BE2C (cell line): ENCODE data around the gene P2RX2.

Experiments used
- DNase-seq: peaks from one replicate; pipeline ENCODE4 v3.0.0-alpha.2; 2020
- H3K27me3 ChIP-seq: fragments of 250-450 bp; sonication (Bioruptor Pico); 2 replicates; pipeline ENCODE4 v1.5.1; 2020; ENCODE audit warnings: mild to moderate bottlenecking
- H3K36me3 ChIP-seq: fragments of 250-450 bp; sonication (Bioruptor Pico); 2 replicates; pipeline ENCODE4 v1.5.1; 2020; ENCODE audit warnings: mild to moderate bottlenecking
- H3K4me1 ChIP-seq: fragments of 250-450 bp; sonication (Bioruptor Pico); 2 replicates; pipeline ENCODE4 v1.5.1; 2020
- H3K4me3 ChIP-seq: 2 replicates; pipeline ENCODE4 v1.5.1; 2011; ENCODE audit warnings: low read depth, low read length
- H3K9me3 ChIP-seq: fragments of 250-450 bp; sonication (Bioruptor Pico); 2 replicates; pipeline ENCODE4 v1.5.1; 2020
- TF ChIP-seq, protein P1 (sequence below): IDR thresholded peaks from 2 replicates; pipeline ENCODE4 v1.5.1; 2012; ENCODE audit warnings: mild to moderate bottlenecking, low read depth, low read length

P2RX2 gene

DNA sequence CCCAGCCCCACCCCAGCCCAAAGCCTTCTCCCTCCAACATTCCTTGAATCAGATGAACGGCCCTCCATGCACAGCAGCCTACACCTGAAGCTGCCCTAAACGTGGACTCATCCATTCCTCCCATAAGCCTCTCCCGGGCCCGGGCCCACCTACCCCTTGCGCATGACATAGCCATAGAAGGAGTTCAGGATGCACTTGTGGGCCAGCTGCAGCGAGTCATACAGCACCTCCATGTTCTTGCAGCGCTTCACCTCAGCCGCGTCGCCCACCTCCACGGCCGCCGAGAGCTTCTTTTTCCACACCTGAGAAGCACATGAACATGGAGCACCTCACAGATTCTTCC is 46.5 kb downstream of the P2RX2 start:
- TF ChIP-seq, protein P1, sequence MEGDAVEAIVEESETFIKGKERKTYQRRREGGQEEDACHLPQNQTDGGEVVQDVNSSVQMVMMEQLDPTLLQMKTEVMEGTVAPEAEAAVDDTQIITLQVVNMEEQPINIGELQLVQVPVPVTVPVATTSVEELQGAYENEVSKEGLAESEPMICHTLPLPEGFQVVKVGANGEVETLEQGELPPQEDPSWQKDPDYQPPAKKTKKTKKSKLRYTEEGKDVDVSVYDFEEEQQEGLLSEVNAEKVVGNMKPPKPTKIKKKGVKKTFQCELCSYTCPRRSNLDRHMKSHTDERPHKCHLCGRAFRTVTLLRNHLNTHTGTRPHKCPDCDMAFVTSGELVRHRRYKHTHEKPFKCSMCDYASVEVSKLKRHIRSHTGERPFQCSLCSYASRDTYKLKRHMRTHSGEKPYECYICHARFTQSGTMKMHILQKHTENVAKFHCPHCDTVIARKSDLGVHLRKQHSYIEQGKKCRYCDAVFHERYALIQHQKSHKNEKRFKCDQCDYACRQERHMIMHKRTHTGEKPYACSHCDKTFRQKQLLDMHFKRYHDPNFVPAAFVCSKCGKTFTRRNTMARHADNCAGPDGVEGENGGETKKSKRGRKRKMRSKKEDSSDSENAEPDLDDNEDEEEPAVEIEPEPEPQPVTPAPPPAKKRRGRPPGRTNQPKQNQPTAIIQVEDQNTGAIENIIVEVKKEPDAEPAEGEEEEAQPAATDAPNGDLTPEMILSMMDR = no peak
- Histone ChIP-seq H3K9me3 (no peaks in the 10 kb centered on the region), H3K36me3 (peaks cover 95% of the 10 kb centered on the region), H3K4me1 (no peaks in the 10 kb centered on the region), H3K4me3 (no peak overlapping the region), H3K27me3 (no peaks in the 10 kb centered on the region)
- no peak for DNase-seq

- peaks cover 95% of the 10 kb centered on the region for H3K36me3 ChIP-seq
Observed at GRCh38 chr12:132665794-132666193, 47.2 kb downstream of the P2RX2 start.

GRCh38 chr12:132668191-132669088 is 49.9 kb downstream of the P2RX2 start:
- no peak for DNase-seq
- TF ChIP-seq, protein P1 = no peak
- no peaks in the 10 kb centered on the region for H3K27me3 ChIP-seq
- H3K4me3 ChIP-seq = no peak overlapping the region
- no peaks in the 10 kb centered on the region for H3K4me1 ChIP-seq
- H3K36me3 ChIP-seq = peaks cover 88% of the 10 kb centered on the region
- H3K9me3 ChIP-seq = no peaks in the 10 kb centered on the region

More at GRCh38 chr12:132665794-132666193, 47.2 kb downstream of the P2RX2 start:
- Histone ChIP-seq H3K9me3 (no peaks in the 10 kb centered on the region), H3K27me3 (no peaks in the 10 kb centered on the region), H3K4me1 (no peaks in the 10 kb centered on the region), H3K4me3 (no peak overlapping the region)
- TF ChIP-seq, protein P1 = no peak
- no peak for DNase-seq

- peaks cover 86% of the 10 kb centered on the region for H3K36me3 ChIP-seq
- DNase-seq = no peak
- H3K9me3 ChIP-seq = no peaks in the 10 kb centered on the region
- H3K4me1 ChIP-seq = no peaks in the 10 kb centered on the region
- H3K27me3 ChIP-seq = no peaks in the 10 kb centered on the region
- H3K4me3 ChIP-seq = no peak overlapping the region
- TF ChIP-seq, protein P1 = no peak
Observed at GRCh38 chr12:132669166-132669879, 50.7 kb downstream of the P2RX2 start.
